Stimulated activated CD4-positive, alpha-beta T cell treated with anti-CD3 and anti-CD28 coated beads, Interleukin-4, amount 100 ng/mL, for 48 hours (primary cell): ENCODE data around the gene MTMR1.

Experiments used
- DNase-seq, 2 donors: peaks; one replicate each; pipeline ENCODE4 v3.0.0-alpha.2; 2020; ENCODE audit warnings: low read depth in 2 of 2

MTMR1 gene

GRCh38 chrX:150692831-150693724, at the start of gene MTMR1:
MTMR1 (plus strand) TSS chrX:150693396; CDS start chrX:150693531, 135 bp downstream.
- DNase-seq, result peak in 1 of 2 donors; percentile 32

DNA sequence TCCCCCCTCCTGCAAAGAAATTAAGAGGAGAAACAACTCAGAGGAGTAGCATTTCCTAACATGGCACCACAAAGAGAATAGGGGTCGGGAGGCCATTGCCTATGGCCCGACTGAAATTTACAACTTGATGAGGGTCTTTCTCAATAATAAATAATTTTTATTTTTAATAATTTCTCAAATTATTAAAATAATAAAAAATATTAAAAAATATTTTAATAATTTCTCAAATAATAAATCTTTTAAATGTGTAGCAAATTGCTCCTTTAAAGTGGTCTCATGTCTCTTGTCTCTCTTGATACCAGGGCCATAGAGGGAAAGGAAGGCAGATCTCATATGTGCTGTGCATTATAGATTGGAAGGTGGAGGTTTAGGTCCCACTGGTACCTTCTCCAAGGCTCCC, 49.2 kb upstream of the MTMR1 start:
- no peak for DNase-seq

- no peak for DNase-seq
These were observed 48.8 kb upstream of the MTMR1 start for GRCh38 chrX:150644422-150644821.

GRCh38 chrX:150647331-150647730, 45.9 kb upstream of the MTMR1 start:
- no peak for DNase-seq

- no peak for DNase-seq
These were observed 44.8 kb upstream of the MTMR1 start for GRCh38 chrX:150648296-150648940.

DNA sequence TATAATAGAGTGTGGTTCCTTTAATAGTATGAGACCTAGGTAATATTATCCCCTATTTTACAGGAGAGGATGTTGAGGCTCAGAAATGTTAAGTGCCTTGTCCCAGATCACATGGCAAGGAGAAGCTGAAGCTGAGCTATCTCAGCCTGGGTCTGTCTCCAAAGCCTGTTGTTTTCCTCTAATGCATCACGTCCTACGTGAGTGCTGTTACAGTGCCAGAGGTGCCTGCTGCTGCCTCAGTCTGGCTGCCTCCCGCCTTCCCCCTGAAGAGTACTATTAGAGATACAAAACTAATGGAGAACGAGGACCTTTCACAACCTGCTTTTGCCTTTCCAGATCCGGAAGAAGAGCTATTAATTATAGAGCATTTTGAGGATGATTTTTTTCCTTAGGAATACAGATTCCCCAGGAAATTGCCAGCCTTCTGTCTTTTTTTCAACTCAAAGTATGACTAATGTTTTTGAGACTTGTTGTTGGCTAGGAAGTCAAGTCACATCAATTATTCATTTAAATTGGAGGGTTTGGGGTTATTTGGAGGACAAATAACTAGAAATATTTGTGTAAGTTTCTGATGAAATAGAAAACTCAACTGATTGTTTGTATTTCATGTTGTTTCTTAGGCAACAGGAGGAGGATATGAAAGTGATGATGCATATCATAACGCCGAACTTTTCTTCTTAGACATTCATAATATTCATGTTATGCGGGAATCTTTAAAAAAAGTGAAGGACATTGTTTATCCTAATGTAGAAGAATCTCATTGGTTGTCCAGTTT, 43.9 kb upstream of the MTMR1 start:
- DNase-seq, result no peak

- no peak for DNase-seq
These were observed 41.3 kb upstream of the MTMR1 start for GRCh38 chrX:150651906-150652305.

GRCh38 chrX:150655788-150656187, 37.4 kb upstream of the MTMR1 start:
- DNase-seq, result no peak

DNA sequence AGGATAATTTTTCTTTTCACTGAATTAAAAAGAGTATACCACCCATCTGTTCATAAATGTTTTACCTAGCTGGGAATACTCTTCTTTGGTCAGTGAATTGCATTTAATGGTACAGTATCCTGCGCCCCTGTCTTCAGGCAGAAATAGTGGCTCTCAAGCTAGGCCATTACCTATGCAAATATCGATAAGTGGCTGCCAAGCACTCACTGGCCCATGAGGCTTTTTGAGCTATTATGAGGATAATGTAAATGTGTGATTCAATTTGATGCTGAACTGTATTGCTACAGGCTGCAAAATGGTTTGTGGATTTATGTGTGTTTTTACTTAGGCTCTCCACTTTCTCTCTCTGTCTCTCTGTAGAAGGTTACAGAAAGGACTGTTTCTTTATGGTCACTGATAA, 30.1 kb upstream of the MTMR1 start:
- no peak for DNase-seq

GRCh38 chrX:150664290-150664689, 28.9 kb upstream of the MTMR1 start:
- no peak for DNase-seq

DNA sequence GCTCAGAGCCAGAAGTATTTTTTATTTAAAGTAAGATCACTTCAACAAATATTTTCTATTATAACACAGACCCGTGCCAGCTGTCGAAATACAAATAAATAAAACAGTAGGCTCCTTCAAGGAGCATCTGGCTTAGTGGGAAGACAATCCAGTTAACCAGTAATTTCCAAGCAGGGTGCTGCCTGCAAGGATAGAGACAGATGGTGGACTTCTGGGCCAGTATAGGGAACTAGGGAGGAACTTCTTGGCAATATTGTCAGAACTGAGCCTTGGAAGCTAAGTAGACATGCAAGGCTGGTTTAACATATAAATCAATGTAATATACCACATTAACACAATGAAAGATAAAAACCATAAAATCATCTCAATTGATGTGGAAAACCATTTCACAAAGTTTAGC, 17.0 kb upstream of the MTMR1 start:
- no peak for DNase-seq

DNA sequence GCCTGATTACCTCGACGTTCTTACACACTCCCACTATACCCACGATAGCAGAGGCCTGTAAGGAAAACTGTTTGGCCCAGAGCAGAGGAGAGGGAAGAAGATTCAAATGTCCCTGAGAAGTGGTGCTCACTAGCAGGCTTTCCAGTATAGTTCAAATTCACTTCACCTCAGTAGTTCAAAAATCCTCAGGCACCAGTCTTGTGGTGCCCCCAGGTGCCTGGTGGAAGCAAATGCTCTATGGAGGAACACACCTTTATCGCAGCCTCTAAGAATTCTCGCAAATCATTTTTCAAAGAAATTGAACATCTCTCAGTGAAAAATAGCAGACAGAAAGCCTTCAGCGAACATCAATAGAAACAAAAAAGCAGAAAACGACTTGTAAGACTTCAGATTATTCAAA, 12.2 kb upstream of the MTMR1 start:
- no peak for DNase-seq

GRCh38 chrX:150683112-150683511, 10.1 kb upstream of the MTMR1 start:
- no peak for DNase-seq

- DNase-seq, result peak in 1 of 2 donors; percentile 5
These were observed 9.6 kb upstream of the MTMR1 start for GRCh38 chrX:150683536-150684146.

GRCh38 chrX:150688911-150689451, 4.2 kb upstream of the MTMR1 start:
- DNase-seq, result no peak

DNA sequence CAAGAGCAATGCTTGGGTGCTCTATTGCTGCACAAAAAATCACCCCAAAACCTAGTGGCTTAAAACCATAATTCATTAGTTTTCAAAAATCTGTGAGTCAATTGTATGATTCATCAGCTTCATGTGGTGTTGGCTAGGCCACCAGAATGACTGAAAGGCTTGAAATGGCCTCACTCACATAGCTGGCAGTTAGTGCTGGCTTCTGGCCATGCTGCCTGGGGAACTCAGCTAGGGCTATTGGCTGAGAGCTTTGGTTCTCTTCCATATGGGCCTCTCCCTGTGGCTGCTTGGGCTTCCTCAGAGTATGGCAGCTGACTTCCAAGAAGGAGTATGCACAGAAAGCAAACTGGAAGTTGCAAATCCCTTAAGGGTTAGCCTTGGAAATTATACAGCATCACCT, 3.1 kb upstream of the MTMR1 start:
- peak in 1 of 2 donors; percentile 8 for DNase-seq

DNA sequence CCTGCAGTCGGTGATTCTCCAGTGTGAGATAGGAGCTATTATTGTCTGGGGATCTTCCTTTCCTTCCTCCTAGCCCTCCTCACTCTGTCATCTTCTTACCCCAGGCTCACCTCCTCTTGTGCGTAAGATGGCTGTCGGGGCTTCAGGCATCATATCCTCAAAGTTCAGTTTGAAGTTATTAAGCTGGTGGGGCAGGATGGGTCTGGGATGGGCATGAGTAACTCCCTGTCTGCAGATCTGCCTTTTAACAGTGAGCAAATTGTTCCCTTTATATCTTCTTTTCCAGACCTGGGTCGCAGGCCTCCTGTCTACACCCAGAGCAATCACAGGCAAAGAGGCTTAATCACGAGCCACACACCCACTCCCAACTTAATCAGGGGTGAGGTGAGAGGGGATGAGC, 900 bp upstream of the MTMR1 start:
- DNase-seq, result no peak

- peak; percentile 57 to 60 for DNase-seq
These were observed 754 bp downstream of the MTMR1 start for GRCh38 chrX:150693725-150694574.

DNA sequence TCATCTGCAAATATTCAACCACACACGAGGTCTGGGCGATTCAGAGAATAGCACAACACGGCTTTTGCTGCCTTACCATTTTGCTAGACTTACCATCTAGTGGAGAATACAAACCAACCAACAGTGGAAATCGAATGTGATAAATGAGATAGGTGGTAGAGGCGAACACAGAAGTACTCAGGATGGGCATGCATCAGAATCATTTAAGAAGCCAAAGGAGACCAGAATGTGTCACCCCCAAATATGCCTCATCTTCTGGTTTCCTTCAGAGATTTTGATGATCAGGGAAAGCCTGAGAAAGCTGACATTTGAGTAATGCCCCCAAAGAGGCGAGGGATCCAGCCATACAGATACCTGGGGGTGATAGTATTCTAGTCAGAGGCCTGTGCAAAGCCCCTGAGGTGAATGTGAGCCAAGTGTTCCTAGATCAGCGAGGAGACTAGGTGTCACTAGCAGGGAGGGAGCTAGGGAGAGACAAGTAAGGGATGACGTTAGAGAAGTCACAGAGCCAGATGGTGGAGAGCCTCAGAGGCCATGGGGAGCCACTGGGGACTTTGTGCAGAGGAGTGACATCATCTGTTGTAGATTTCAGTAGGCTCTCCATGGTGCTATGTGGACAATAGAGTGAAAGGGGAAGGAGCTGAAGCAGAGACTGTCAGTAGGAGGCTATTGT, 1.7 kb downstream of the MTMR1 start:
- peak in 1 of 2 donors; percentile 11 for DNase-seq

DNA sequence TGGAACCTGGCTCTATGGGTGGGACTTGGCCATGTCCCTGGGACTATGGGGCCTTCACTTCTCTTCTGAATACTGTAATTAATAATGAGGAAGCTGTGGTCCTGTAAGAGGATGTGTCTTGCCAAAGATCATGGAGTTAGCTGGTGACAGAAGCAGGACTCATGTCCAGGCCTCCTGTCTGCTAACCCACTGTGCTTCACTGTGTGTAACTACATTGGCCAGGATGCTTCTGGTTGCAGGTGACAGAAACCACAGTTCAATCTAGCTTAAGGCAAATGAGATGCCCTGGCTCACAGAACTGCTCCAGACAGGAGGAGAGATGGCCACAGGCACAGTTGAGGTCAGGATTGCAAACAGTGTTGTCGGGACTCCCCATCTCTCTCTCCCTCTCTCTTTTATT, 3.1 kb downstream of the MTMR1 start:
- no peak for DNase-seq
